Measurements from ENCODE around the gene RND2. TPM values are rescaled to one million over a fixed set of nuclear protein-coding genes. Genes with fewer than 3 reads are reported as not detected.

Gene RND2
- total and polyA plus RNA-seq, 2 of the 13 experiments (the other 11 are each of a cell fraction or from before 2014, with no cell fraction given): 0.05 to 0.11 TPM

GRCh38 chr17:43006639-43007551, 18.1 kb upstream of the RND2 start, which contains the start of gene IFI35 (continued):
- no peak for TF ChIP-seq ZBTB10 (CRISPR knock-in tag; IDR thresholded peaks at IDR 0.05; ENCODE audit: borderline replicate concordance)
- TF ChIP-seq FOXP4 (CRISPR knock-in tag; IDR thresholded peaks at IDR 0.05): peak; percentile 56; the same call in 1 of the 2 replicates
- no peak for TF ChIP-seq RBM39 (IDR thresholded peaks at IDR 0.05; ENCODE audit: low read depth, low read length, poor library complexity, severe bottlenecking)
- no peak for TF ChIP-seq ZNF225 (CRISPR knock-in tag; IDR thresholded peaks at IDR 0.05)
- peak; percentile 70 for TF ChIP-seq ERF (CRISPR knock-in tag; IDR thresholded peaks at IDR 0.05)
- TF ChIP-seq ZNF121 (CRISPR knock-in tag; IDR thresholded peaks at IDR 0.05): no peak
- no peak for TF ChIP-seq ZNF704 (CRISPR knock-in tag; IDR thresholded peaks at IDR 0.05; ENCODE audit: borderline replicate concordance)
- no peak for TF ChIP-seq MED8 (CRISPR knock-in tag; IDR thresholded peaks at IDR 0.05; ENCODE audit: insufficient replicate concordance)
- TF ChIP-seq GTF2F1 (IDR thresholded peaks at IDR 0.05; ENCODE audit: low read length): no peak
- peak; percentile 48 for TF ChIP-seq SPEN (CRISPR knock-in tag; IDR thresholded peaks at IDR 0.05; ENCODE audit: low read depth)
- TF ChIP-seq ZNF639 (CRISPR knock-in tag; conservative IDR thresholded peaks at IDR 0.05): no peak
- TF ChIP-seq JUND (CRISPR knock-in tag; IDR thresholded peaks at IDR 0.05): 0 out of 2 replicates have a peak, but pooled peaks have one; percentile 3
- no peak for TF ChIP-seq CENPT (CRISPR knock-in tag; IDR thresholded peaks at IDR 0.05; ENCODE audit: low read depth)
- TF ChIP-seq ZMYM3 (CRISPR knock-in tag; IDR thresholded peaks at IDR 0.05): peak; percentile 87
- TF ChIP-seq NFE2L2 (IDR thresholded peaks at IDR 0.05; ENCODE audit: low read length): no peak
- no peak for TF ChIP-seq ZNF230 (CRISPR knock-in tag; IDR thresholded peaks at IDR 0.05)
- TF ChIP-seq ZNF232 (CRISPR knock-in tag; IDR thresholded peaks at IDR 0.05; ENCODE audit: borderline replicate concordance): no peak
- TF ChIP-seq ZNF317 (CRISPR knock-in tag; IDR thresholded peaks at IDR 0.05): no peak
- TF ChIP-seq ZNF468 (CRISPR knock-in tag; IDR thresholded peaks at IDR 0.05): no peak
- TF ChIP-seq ATF7 (IDR thresholded peaks at IDR 0.05): peak; percentile 41; the same call in 1 of the 2 replicates
- TF ChIP-seq ATF7 (CRISPR knock-in tag; IDR thresholded peaks at IDR 0.05): no peak

Measured in HepG2 (cell line).